K562 (cell line): ENCODE data around the gene OSM. TPM values are rescaled to one million over a fixed set of nuclear protein-coding genes. Genes with fewer than 3 reads are reported as not detected.

Source experiments
- ATAC-seq: fragments of 200-7000 bp; cut with Tn5 transposase; 3 replicates; pipeline ENCODE4 v1.9.1; 2020; ENCODE audit warnings: moderate library complexity
- BruUV-seq: library from RNA; stranded (reverse); fragments of 400-500 nt; replicated peaks from 2 replicates; lab custom pipeline; 2021; lab: Mats Ljungman, UMichigan
- CTCF ChIA-PET: fragments of 300-600 bp; formaldehyde crosslinking; extraction: SDS; loops from one replicate; lab custom pipeline; 2021; ENCODE audit warnings: low intra/inter-chr PET ratio; lab: Yijun Ruan, JAX
- POLR2A ChIA-PET: fragments of 300-600, 350-650 bp; sonication (Branson Sonifier 250); formaldehyde crosslinking; extraction: SDS; loops from one replicate; lab custom pipeline; 2021; ENCODE audit warnings: antibody characterized with exemption, inconsistent platforms; lab: Yijun Ruan, JAX
- DNase-seq, 4 experiments: peaks; one replicate each; pipeline versions ENCODE4 v3.0.0 to v3.0.0-alpha.2; 2011 to 2018; ENCODE audit warnings: low spot score in 3 of 4, mixed read lengths in 3 of 4; ENCODE audit errors: extremely low read depth in 1 of 4
- FAIRE-seq: peaks from 2 replicates; lab custom pipeline; 2011; peaks lifted over from hg19 to GRCh38; lab: Jason Lieb, UNC
- H2AFZ ChIP-seq: 2 replicates; pipeline ENCODE4 v1.6.0; 2011; ENCODE audit warnings: low read depth, low read length, control low read depth, inconsistent platforms
- H3K27ac ChIP-seq: fragments of 200-600 bp; 3 replicates; pipeline ENCODE4 v1.8.0; 2011; ENCODE audit warnings: low read depth, mild to moderate bottlenecking, control low read depth, inconsistent platforms, low read length, moderate library complexity, mixed read lengths; ENCODE audit errors: extremely low read depth
- H3K27me3 ChIP-seq, 2 experiments: fragments of 300-600 bp in 1 of 2; 2 replicates in 1 of 2; 3 replicates in 1 of 2; pipeline versions ENCODE4 v1.6.0 to v1.8.0; 2011; ENCODE audit warnings: inconsistent platforms in 2 of 2, low read length in 2 of 2, mild to moderate bottlenecking in 1 of 2, mixed read lengths in 1 of 2, moderate library complexity in 1 of 2; ENCODE audit not compliant: control insufficient read depth in 2 of 2, insufficient read depth in 2 of 2
- H3K36me3 ChIP-seq: fragments of 300-600 bp; 3 replicates; pipeline ENCODE4 v1.8.0; 2011; ENCODE audit warnings: mild to moderate bottlenecking, low read length, inconsistent platforms; ENCODE audit not compliant: control insufficient read depth, insufficient read depth
- H3K4me1 ChIP-seq, 2 experiments: fragments of 200-600 bp in 1 of 2; replicated peaks in 1 of 2; 2 replicates in 1 of 2; 3 replicates in 1 of 2; pipeline versions ENCODE4 v1.5.1 to v1.8.0; 2011; ENCODE audit warnings: inconsistent platforms in 2 of 2, low read length in 2 of 2, mild to moderate bottlenecking in 1 of 2, mixed read lengths in 1 of 2, moderate library complexity in 1 of 2; ENCODE audit not compliant: control insufficient read depth in 2 of 2, insufficient read depth in 2 of 2
- H3K4me2 ChIP-seq: 2 replicates; pipeline ENCODE4 v1.6.1; 2011; ENCODE audit warnings: low read length, control low read depth, inconsistent platforms, mixed read lengths; ENCODE audit not compliant: insufficient read depth
- H3K4me3 ChIP-seq: fragments of 200-600 bp; sonication (generic), shearing (Covaris generic); 2 replicates; pipeline ENCODE4 v1.5.1; 2016; ENCODE audit warnings: control low read depth, inconsistent platforms
- H3K79me2 ChIP-seq: fragments of 200-600 bp; 3 replicates; pipeline ENCODE4 v1.8.0; 2011; ENCODE audit warnings: low read length, inconsistent platforms; ENCODE audit not compliant: control insufficient read depth, insufficient read depth
- H3K9ac ChIP-seq, 2 experiments: 2 replicates each; pipeline versions ENCODE4 v1.6.0 to v1.6.1; 2011; ENCODE audit warnings: low read depth in 2 of 2, low read length in 2 of 2, control low read depth in 1 of 2, inconsistent platforms in 1 of 2, mild to moderate bottlenecking in 1 of 2, mixed read lengths in 1 of 2; ENCODE audit not compliant: insufficient read depth in 1 of 2
- H3K9me1 ChIP-seq: one replicate; pipeline ENCODE4 v1.6.0; 2011; ENCODE audit warnings: inconsistent platforms, mild to moderate bottlenecking, low read length, moderate library complexity; ENCODE audit not compliant: control insufficient read depth, insufficient read depth
- H3K9me3 ChIP-seq: replicated peaks from 2 replicates; pipeline ENCODE4 v1.5.1; 2011; ENCODE audit warnings: low read depth, low read length, inconsistent platforms; ENCODE audit not compliant: control insufficient read depth, insufficient read depth
- H4K20me1 ChIP-seq: replicated peaks from 2 replicates; pipeline ENCODE4 v1.6.1; 2011; ENCODE audit warnings: low read length, inconsistent platforms, mixed read lengths; ENCODE audit not compliant: control insufficient read depth, insufficient read depth
- ATF3 ChIP-seq, 2 experiments: fragments of 450-650 bp in 1 of 2; sonication (generic) in 1 of 2; formaldehyde crosslinking in 1 of 2; IDR thresholded peaks in 1 of 2; conservative IDR thresholded peaks in 1 of 2; 2 replicates each; pipeline versions ENCODE4 v1.6.1 to v1.8.1; 2016 to 2023; ENCODE audit warnings: mild to moderate bottlenecking in 2 of 2, moderate library complexity in 2 of 2, inconsistent platforms in 1 of 2, missing genetic modification reagents in 1 of 2
- BCL6 ChIP-seq: fragments of 250-450 bp; sonication (Bioruptor Pico); IDR thresholded peaks from 2 replicates; pipeline ENCODE4 v1.4.0; 2020
- FOXA3 ChIP-seq, 2 experiments: fragments of 450-650 bp in 1 of 2; sonication (generic) in 1 of 2; formaldehyde crosslinking; IDR thresholded peaks in 1 of 2; conservative IDR thresholded peaks in 1 of 2; 2 replicates each; pipeline versions ENCODE4 v1.4.0 to v1.8.0; 2020 to 2022; ENCODE audit warnings: mild to moderate bottlenecking in 2 of 2, missing genetic modification reagents in 1 of 2
- FOXK1 ChIP-seq: sonication (generic); formaldehyde crosslinking; IDR thresholded peaks from 2 replicates; pipeline ENCODE4 v1.8.0; 2022; ENCODE audit warnings: missing genetic modification reagents, mild to moderate bottlenecking, borderline replicate concordance
- GABPA ChIP-seq: fragments of 200-800 bp; sonication (Bioruptor generic); conservative IDR thresholded peaks from 2 replicates; pipeline ENCODE4 v1.6.1; 2016; ENCODE audit warnings: low read depth, missing genetic modification characterization, missing compliant biosample characterization
- KDM5B ChIP-seq: fragments of 200-600 bp; sonication (generic); IDR thresholded peaks from 2 replicates; pipeline ENCODE4 v1.6.1; 2012; ENCODE audit warnings: low read depth, mild to moderate bottlenecking, moderate library complexity, low read length, control low read depth, inconsistent platforms; ENCODE audit not compliant: insufficient replicate concordance
- POLR2H ChIP-seq: IDR thresholded peaks from 2 replicates; pipeline ENCODE4 v1.6.1; 2016; ENCODE audit warnings: missing genetic modification characterization, low read depth, mild to moderate bottlenecking, control low read depth, missing compliant biosample characterization, moderate library complexity
- RFX1 ChIP-seq: fragments of 450-650 bp; IDR thresholded peaks from 2 replicates; pipeline ENCODE4 v1.6.1; 2016; ENCODE audit warnings: mild to moderate bottlenecking, moderate library complexity
- RFX7 ChIP-seq: fragments of 250-450 bp; sonication (Bioruptor Pico); IDR thresholded peaks from 2 replicates; pipeline ENCODE4 v1.5.1; 2021; ENCODE audit warnings: mild to moderate bottlenecking
- SMARCE1 ChIP-seq: fragments of 450-650 bp; IDR thresholded peaks from 2 replicates; pipeline ENCODE4 v1.7.1; 2016; ENCODE audit warnings: mild to moderate bottlenecking
- ZFP36 ChIP-seq: fragments of 150-350 bp; IDR thresholded peaks from 2 replicates; pipeline ENCODE4 v1.6.1; 2018; ENCODE audit warnings: low read length, low read depth; ENCODE audit not compliant: partially characterized antibody
- ZNF592 ChIP-seq: fragments of 450-650 bp; IDR thresholded peaks from 2 replicates; pipeline ENCODE4 v1.6.1; 2017; ENCODE audit warnings: antibody characterized with exemption, mild to moderate bottlenecking
- WGBS: fragments of 100-300 bp; shearing (Covaris generic); methylation state at CpG from one replicate; pipeline ENCODE4 v1.1.6; 2016; ENCODE audit warnings: low coverage, mixed read lengths; ENCODE audit not compliant: insufficient coverage; ENCODE audit errors: missing lambda C conversion rate; 5-methylcytosine and 5-hydroxymethylcytosine counted together
- in situ Hi-C: fragments of 300-500 bp; cut with MboI; formaldehyde crosslinking; loops from 4 replicates; pipeline ENCODE4 v1.15.0; 2018; ENCODE audit warnings: inconsistent platforms, mixed read lengths
- intact Hi-C: fragments of 100-400 bp; cut with micrococcal nuclease; formaldehyde crosslinking; loops from 2 replicates; pipeline ENCODE4 v1.14.2; 2022
- polyA plus RNA-seq, 8 experiments: library from polyadenylated mRNA; depleted of rRNA in 4 of 8; stranded (reverse) in 5 of 8; unstranded in 3 of 8; fragments of >200 nt; fragmentation: Nextera tagmentation in 2 of 8; fragmentation: Illumina TruSeq in 1 of 8; extraction: Ambion mirVana in 2 of 8; extraction: Trizol in 1 of 8; gene quantifications; 2 replicates each; pipeline versions ENCODE4 v1.2.1 to v1.2.3, GENCODE V29; 2011 to 2014; ENCODE audit warnings: inconsistent platforms in 1 of 8, missing spikeins in 1 of 8
- total RNA-seq, 7 experiments: library from RNA; depleted of rRNA in 6 of 7; stranded (reverse); fragments of >200 nt in 6 of 7; fragmentation: Illumina TruSeq in 2 of 7; extraction: Trizol in 2 of 7; gene quantifications; 2 replicates each; pipeline versions ENCODE4 v1.2.1 to v1.2.3, GENCODE V29; 2011 to 2021; ENCODE audit warnings: low replicate concordance in 1 of 7
- TF ChIP-seq, protein P1 (sequence below): fragments of 450-650 bp; IDR thresholded peaks from 2 replicates; pipeline ENCODE4 v1.6.1; 2016
- TF ChIP-seq, protein P2 (sequence below): fragments of 450-650 bp; formaldehyde crosslinking; IDR thresholded peaks from 2 replicates; pipeline ENCODE4 v1.4.0; 2020; ENCODE audit warnings: mild to moderate bottlenecking, moderate library complexity

Gene OSM
- total and polyA plus RNA-seq, 9 of the 15 experiments (the other 6 are each of a cell fraction or from before 2014, with no cell fraction given): 0.22 TPM; not detected in 8

GRCh38 chr22:30312053-30312452 is 45.4 kb upstream of the OSM start:
- in situ Hi-C loops (no loop called here), intact Hi-C loops (no loop called here)
- Histone ChIP-seq H3K4me1 (peaks cover 10 to 33% of the 10 kb centered on the region in 2 experiments), H3K4me2 (no peak overlapping the region), H3K27ac (no peak overlapping the region), H3K4me3 (no peak overlapping the region), H3K9ac (no peak overlapping the region), H3K9me1 (no peaks in the 10 kb centered on the region), H4K20me1 (peaks cover 4% of the 10 kb centered on the region; the same call in 1 of the 2 replicates), H2AFZ (no peak overlapping the region), H3K9me3 (no peaks in the 10 kb centered on the region), H3K36me3 (no peaks in the 10 kb centered on the region), H3K79me2 (no peaks in the 10 kb centered on the region; the same call in 1 of the 3 replicates), H3K27me3 (no peaks in the 10 kb centered on the region)
- ATAC-seq (no peak), DNase-seq (no peak), FAIRE-seq (no peak)
- WGBS: 46% methylated on average over 6 of the region's 6 CpGs
- CTCF ChIA-PET: no interaction called here
- BruUV-seq: no TSS peak
- POLR2A ChIA-PET: interaction anchor here (0.6 kb wide), 1 partner anchor 16 kb away, joined by 4 read pairs; no protein-coding TSS in a partner anchor
- no peak for TF ChIP-seq RFX1
- TF ChIP-seq BCL6: no peak
- TF ChIP-seq, protein P1, sequence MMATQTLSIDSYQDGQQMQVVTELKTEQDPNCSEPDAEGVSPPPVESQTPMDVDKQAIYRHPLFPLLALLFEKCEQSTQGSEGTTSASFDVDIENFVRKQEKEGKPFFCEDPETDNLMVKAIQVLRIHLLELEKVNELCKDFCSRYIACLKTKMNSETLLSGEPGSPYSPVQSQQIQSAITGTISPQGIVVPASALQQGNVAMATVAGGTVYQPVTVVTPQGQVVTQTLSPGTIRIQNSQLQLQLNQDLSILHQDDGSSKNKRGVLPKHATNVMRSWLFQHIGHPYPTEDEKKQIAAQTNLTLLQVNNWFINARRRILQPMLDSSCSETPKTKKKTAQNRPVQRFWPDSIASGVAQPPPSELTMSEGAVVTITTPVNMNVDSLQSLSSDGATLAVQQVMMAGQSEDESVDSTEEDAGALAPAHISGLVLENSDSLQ: no peak
- TF ChIP-seq ZNF592: no peak
- 0 out of 2 replicates have a peak, but pooled peaks have one; percentile 14 for TF ChIP-seq SMARCE1
- TF ChIP-seq KDM5B: no peak
- TF ChIP-seq ATF3 (IDR thresholded peaks at IDR 0.05): peak; percentile 35; the same call in 1 of the 2 replicates
- no peak for TF ChIP-seq ATF3 (CRISPR knock-in tag; conservative IDR thresholded peaks at IDR 0.05)
- TF ChIP-seq ZFP36: peak; percentile 50
- no peak for TF ChIP-seq RFX7 (CRISPR knock-in tag)
- no peak for TF ChIP-seq GABPA (tag)
- TF ChIP-seq POLR2H (tag): no peak
- TF ChIP-seq FOXK1 (CRISPR knock-in tag): no peak
- no peak for TF ChIP-seq FOXA3 (CRISPR knock-in tag; conservative IDR thresholded peaks at IDR 0.05 in 1 of 2, IDR thresholded peaks at IDR 0.05 in 1 of 2)
- TF ChIP-seq, protein P2, sequence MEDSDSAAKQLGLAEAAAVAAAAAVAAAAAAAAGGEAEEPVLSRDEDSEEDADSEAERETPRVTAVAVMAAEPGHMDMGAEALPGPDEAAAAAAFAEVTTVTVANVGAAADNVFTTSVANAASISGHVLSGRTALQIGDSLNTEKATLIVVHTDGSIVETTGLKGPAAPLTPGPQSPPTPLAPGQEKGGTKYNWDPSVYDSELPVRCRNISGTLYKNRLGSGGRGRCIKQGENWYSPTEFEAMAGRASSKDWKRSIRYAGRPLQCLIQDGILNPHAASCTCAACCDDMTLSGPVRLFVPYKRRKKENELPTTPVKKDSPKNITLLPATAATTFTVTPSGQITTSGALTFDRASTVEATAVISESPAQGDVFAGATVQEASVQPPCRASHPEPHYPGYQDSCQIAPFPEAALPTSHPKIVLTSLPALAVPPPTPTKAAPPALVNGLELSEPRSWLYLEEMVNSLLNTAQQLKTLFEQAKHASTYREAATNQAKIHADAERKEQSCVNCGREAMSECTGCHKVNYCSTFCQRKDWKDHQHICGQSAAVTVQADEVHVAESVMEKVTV (CRISPR knock-in tag): no peak
